ENCODE results near the gene CLEC5A.
"Not testable (repeated sequence)": the region's sequence is repeated elsewhere in the genome, so short reads cannot be mapped to it uniquely, and the experiment has no call there.

The CLEC5A gene

DNA sequence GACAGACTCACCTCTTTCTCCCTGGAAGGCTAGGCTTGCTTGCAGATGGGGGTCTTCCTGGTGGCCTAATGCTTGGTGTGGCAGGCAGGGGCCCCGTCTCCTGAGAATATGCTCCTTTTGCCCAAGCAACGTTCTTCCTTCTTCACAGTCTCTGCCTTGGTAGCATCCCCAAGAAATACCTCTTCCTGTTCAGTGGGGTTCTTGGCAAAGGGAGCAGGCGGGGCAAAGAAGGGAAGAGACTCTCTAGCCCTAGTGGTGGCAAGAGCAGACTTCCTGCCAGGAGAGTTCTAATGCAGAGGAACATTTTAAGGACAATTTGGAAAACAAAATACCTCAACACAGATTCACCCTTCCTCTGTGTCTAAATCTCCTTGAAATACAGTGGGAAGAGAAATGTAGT is at the start of gene CLEC5A:
Gene CLEC5A, minus strand, starts transcription at position 179 of the 400 bp plus-strand sequence. CDS start 682 bp downstream, outside the sequence.
- DNase-seq, result no peak

DNA sequence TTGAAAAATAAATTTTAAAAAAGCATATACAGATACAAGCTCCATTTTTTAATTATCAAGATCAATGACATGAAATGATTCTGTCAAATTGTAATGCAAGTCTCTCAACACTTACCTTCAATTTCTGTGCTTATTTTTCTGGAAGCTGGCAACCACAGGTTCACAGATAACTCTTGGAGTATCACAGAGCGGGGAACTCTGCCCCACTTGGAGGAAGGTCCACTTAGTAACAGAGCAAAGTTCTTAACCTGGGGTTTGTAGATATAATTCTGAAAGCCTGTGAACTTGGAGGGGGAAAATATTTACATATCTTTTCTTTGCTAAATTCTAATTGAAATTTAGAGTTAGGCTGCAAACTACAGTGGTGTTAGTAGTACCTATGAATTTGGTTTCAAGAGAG is 46.6 kb upstream of the CLEC5A start:
- no peak for DNase-seq

- no peak for DNase-seq
Observed at GRCh38 chr7:141992688-141993087, 45.9 kb upstream of the CLEC5A start.

DNA sequence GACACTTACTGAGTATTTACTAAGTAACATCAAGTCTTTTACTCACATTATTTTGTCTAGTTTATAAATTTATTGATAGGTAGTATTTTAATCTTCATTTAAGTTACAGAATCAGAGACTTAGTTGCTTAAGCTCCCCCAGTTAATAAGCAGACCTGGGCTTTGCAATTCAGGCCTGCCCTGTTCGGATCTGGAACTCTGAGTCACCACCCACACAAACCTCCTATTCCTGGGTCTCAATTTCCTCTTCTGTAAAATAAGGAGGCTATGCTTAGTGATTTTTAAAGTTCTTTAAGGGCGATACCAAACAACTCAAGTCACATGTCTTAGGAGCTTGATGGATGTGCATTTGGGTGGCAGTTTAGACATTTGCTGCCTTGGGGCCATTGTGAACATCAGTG is 45.4 kb upstream of the CLEC5A start:
- DNase-seq, result no peak

DNA sequence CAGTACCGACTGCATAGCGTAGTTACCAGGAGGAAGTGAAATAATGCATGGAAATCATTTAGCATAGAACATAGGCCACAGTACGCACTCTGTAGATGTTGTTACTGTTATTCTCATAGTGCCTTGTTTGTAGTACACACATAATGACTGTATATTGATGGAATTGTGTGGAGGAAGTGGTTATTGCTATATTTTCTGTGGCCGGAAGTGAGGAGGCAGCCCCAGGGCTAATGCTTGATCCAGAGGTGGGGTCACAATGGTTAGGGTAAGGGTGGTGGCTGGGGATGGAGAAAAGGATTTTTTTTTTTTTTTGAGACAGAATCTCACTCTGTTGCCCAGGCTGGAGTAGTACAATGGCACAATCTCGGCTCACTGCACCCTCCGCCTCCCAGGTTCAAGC is 44.4 kb upstream of the CLEC5A start:
- no peak for DNase-seq

DNA sequence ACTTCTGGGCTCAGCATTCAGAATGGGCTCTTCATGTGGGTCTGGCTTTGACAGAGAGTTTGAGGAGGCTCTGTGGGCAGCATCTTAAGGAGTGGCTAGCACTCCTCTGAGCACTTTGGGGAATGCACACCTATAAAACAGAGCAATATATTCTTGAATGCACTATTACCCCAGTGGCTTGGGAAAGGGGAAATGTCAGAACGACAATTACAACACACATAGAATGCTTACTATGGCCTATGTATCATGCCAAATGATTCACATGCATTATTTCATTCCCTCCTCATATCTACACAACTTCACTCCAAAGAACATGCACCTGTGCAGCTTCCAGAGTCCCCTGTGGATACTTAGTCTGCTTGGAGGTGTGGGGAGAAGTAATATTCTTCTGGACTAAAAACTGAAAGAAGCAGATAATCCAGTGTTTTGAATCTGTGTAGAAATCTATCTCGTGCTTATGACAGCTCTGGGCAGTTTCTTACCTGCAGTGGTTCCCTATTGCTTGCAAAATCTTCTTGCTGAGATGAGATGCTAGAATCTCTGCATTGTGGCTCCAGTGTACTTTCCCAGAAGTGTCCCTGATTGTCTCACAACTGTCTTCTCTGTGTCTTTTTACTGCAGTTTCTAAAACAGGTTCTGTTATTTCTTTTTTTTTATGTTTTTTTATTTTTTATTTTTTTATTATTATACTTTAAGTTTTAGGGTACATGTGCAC is 43.4 kb upstream of the CLEC5A start:
- DNase-seq, result no peak

DNA sequence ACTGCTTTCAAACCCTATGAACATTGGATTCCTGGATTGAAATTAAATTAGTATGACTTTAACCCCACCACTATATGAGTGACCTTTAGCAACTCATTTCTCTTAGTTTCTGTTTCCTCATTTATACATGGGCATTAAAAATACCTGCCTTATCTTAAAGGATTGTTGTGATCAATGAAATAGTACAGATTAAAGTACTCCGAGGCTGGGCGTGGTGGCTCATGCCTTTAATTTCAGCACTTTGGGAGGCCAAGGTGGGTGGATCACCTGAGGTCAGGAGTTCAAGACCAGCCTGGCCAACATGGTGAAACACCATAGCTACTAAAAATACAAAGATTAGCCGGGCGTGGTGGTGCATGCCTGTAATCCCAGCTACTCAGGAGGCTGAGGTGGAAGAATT is 41.0 kb upstream of the CLEC5A start:
- DNase-seq, result not testable (repeated sequence)

- DNase-seq, result no peak
Observed at GRCh38 chr7:141986923-141987322, 40.1 kb upstream of the CLEC5A start.

- DNase-seq, result not testable (repeated sequence)
Observed at GRCh38 chr7:141985926-141986325, 39.2 kb upstream of the CLEC5A start.

DNA sequence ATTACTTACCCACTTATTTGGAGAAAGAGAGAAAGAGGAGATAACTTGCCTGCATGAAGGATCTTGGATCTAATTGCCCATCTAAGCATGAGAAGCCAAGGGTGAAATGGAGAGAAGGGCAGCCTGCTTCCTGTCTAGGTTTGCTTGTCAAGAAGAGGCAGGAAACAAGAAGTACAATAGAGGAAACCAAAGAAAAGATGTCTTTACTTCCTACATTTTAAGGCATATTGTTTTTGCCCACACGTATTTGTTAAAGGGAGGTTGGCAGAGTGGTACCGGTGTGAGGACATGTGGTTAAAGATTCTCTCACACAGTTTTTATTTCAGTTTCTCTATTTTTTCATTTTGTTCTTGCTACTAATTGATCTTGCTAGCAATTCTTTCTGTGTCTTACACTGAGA is 32.8 kb upstream of the CLEC5A start:
- no peak for DNase-seq

GRCh38 chr7:141978351-141978750 is 31.6 kb upstream of the CLEC5A start:
- no peak for DNase-seq

GRCh38 chr7:141976524-141977245 is 29.9 kb upstream of the CLEC5A start:
- DNase-seq, result no peak

- DNase-seq, result peak; percentile 75
Observed at GRCh38 chr7:141975806-141976523, 29.2 kb upstream of the CLEC5A start.

- no peak for DNase-seq
Observed at GRCh38 chr7:141974831-141975230, 28.1 kb upstream of the CLEC5A start.

DNA sequence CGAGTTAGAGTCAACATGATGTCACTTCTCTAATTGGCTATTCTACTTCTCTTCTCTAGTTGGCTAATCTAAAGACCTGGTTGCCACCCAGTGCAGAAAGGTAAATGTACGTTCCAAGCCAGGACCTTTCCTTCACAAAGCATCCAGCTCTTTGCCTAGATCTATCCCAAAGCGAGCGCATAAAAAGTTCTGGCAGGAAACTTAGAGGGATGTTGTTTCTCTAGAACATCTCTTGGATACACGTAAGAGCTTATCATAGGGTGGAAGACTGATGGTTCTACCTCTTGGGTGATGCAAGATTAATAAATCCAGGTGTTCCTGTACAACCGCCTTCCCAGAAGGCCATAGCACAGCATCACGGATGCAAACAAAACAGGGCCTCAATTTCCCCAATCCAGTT is 26.9 kb upstream of the CLEC5A start, which contains the start of gene TAS2R38:
Gene TAS2R38, minus strand, starts transcription at position 101 of the 400 bp plus-strand sequence. Its CDS starts 84 bp downstream, at position 17.
- no peak for DNase-seq

DNA sequence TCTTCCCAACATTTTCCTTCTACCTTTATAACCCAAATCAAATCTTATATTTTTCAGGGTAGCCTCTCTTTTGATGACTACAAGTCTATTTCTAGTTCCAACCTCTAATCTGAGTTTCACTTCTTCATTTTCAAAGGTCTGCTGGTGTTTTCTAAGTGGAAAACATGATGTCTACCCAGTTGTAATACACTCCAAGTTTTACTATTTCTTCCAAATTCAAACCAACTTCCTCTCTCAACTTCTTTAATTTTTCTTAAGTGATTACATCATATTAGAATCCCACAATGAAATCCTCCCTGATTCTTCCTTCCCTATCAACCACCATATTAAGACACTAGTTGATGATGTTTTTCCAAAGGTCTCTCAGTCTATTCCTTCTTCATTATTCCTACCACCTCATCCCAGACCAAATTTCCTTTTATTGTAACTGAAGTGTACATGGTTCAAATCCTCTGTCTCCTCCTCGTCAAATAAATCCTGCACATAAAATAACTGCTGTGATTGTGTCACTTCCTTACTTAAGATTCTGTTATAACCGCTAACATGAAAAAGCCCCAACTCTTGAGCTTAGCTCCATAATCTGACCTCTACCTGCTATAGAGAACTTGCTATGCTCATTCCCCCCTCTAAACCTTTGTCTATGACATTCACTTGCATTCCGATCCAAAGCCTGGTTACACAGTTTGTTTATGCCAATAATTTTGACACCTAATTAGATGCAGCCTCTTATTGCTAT is 14.1 kb upstream of the CLEC5A start:
- no peak for DNase-seq

DNA sequence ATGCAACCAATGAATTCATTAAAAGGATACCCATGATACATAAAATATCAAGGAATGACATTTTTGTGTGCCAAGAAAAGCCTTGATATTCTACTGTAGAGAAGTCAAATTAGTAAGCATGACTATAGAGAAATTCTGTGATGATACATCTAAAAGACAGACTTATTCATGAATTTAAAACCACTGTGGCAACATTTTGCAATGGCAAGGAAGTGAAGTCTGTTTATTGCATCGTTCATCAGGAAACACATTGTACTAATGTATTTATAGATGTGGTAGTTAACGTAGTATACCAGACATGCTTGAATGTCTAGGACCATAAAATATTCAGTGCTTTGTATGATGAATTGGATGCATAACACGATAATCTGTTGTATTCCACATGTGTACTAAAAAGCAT is 9.3 kb upstream of the CLEC5A start:
- no peak for DNase-seq

DNA sequence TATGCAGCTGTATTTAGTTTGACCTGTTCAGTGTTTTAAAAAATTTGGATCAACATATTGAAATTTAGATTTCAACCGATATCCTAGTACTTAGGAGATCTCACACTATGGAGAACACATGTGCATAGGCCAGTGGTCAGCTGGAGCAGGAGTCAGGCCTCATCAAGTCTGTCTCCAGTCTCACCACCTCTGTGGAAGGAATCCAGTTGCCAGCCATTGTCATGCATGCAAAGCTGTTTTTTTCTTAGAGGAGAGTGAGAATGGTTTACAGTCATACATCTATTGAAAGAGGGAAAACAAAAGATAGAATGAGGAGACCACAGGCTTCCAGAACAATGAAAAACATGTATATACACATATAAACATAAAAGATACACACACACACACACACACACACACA is 7.6 kb upstream of the CLEC5A start:
- DNase-seq, result no peak

DNA sequence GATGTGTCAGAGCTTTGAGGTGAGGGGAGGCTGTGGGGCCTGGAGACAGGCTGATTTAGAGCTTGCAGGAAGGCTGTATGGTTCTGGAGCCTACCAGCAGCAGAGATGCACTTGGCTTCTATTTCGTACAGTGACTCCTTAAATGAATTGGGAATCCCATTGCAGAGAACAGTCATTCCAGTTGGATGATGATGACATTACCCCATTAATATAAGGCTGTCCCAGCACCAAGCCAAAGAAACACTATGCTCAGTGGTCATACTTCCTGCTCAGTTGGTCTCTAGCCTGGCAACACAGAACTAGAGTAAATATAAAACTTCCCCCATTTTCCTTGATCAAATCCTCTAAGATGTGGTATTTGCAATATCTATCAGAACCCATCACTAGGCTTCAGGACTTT is 5.7 kb upstream of the CLEC5A start:
- no peak for DNase-seq

DNA sequence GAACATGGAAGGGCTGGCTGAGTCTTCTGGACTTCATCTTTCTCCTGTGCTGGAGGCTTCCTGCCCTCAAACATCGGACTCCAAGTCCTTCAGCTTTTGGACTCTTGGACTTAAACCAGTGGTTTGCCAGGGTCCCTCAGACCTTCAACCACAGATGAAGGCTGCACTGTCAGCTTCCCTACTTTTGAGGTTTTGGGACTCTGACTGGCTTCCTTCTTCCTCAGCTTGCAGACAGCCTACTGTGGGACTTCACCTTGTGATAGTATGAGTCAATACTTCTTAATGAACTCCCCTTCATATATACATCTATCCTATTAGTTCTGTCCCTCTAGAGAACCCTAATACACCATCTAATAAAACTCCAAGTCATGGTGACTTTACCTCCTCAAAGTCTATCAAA is 4.0 kb upstream of the CLEC5A start:
- no peak for DNase-seq

DNA sequence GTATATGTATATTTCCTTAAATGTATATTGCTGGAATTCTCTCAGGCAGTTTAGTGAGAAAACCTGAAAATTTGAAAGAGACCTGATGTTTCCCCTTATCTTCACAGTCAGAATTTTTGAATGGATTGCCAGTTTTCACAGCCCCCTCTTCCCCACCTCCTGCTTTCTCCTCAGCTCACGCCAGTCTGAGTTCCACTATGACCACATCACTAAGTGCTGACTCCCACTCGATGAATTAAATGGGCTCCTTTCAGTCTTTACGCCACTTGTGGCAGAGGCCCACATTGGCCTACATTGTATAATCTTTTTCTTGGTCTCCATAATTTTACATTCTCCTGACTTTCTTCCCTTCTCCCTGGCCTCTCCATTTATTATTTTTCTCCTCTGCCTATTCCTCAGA is 3.1 kb upstream of the CLEC5A start:
- no peak for DNase-seq

DNA sequence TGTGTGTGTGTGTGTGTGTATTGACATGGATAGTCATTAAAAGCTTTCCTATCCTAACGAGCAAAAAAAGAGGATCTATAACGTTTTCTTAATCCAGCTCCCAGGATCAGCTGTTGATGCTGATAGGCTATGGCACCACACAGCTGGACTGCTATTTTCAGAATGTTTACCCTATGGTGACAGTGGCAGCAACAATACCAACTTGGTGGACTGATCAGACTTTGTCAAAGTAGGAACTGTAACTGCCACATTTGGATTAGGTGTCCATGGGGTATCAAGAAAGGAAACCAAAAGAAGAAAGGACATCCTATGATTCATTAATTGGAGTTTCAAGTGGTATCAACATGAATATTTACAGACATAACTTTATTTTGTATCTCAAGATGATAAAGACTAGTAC is 2.7 kb upstream of the CLEC5A start:
- no peak for DNase-seq

GRCh38 chr7:141949021-141949420 is 2.2 kb upstream of the CLEC5A start:
- no peak for DNase-seq

All from stimulated activated CD4-positive, alpha-beta T cell treated with anti-CD3 and anti-CD28 coated beads, Interleukin-4, amount 100 ng/mL, for 1 hour (primary cell).